Keratinocyte (primary cell): ENCODE results near the gene LAMP1. TPM values are rescaled to one million over a fixed set of nuclear protein-coding genes. Genes with fewer than 3 reads are reported as not detected.

Source experiments
- DNase-seq: peaks from one replicate; pipeline ENCODE4 v3.0.0-alpha.2; 2011; ENCODE audit warnings: low read depth, missing footprints, low spot score
- FAIRE-seq: peaks from 2 replicates; lab custom pipeline; 2011; peaks lifted over from hg19 to GRCh38; lab: Jason Lieb, UNC
- H2AFZ ChIP-seq: 2 replicates; pipeline ENCODE4 v1.6.0; 2012; ENCODE audit warnings: low read length, control low read depth, inconsistent platforms; ENCODE audit not compliant: control insufficient read depth
- H3K27ac ChIP-seq: 2 replicates; pipeline ENCODE4 v1.5.1; 2011; ENCODE audit warnings: low read length; ENCODE audit not compliant: control insufficient read depth, insufficient read depth
- H3K27me3 ChIP-seq: 3 replicates; pipeline ENCODE4 v1.6.0; 2011; ENCODE audit warnings: low read length; ENCODE audit not compliant: control insufficient read depth, insufficient read depth; ENCODE audit errors: extremely low read depth
- H3K36me3 ChIP-seq, 2 experiments: 2 replicates in 1 of 2; 3 replicates in 1 of 2; pipeline ENCODE4 v1.5.1; 2011; ENCODE audit warnings: low read length in 2 of 2, mild to moderate bottlenecking in 1 of 2; ENCODE audit not compliant: control insufficient read depth in 2 of 2, insufficient read depth in 2 of 2; ENCODE audit errors: extremely low read depth in 1 of 2
- H3K4me1 ChIP-seq: 3 replicates; pipeline ENCODE4 v1.5.1; 2011; ENCODE audit warnings: low read length; ENCODE audit not compliant: control insufficient read depth, insufficient read depth; ENCODE audit errors: extremely low read depth
- H3K4me2 ChIP-seq: 3 replicates; pipeline ENCODE4 v1.6.0; 2011; ENCODE audit warnings: low read depth, low read length; ENCODE audit not compliant: control insufficient read depth, insufficient read depth; ENCODE audit errors: extremely low read depth
- H3K4me3 ChIP-seq, 3 experiments: fragments of 200-600 bp in 1 of 3; sonication (generic) in 1 of 3; 2 replicates in 2 of 3; 3 replicates in 1 of 3; pipeline ENCODE4 v1.5.1; 2011 to 2016; ENCODE audit warnings: low read length in 3 of 3, mild to moderate bottlenecking in 3 of 3, control low read depth in 2 of 3, inconsistent platforms in 1 of 3, low read depth in 1 of 3, mixed read lengths in 1 of 3, mixed run types in 1 of 3, moderate library complexity in 1 of 3; ENCODE audit not compliant: control insufficient read depth in 2 of 3, insufficient read depth in 2 of 3; ENCODE audit errors: extremely low read depth in 1 of 3
- H3K79me2 ChIP-seq: 2 replicates; pipeline ENCODE4 v1.6.0; 2012; ENCODE audit warnings: low read length; ENCODE audit not compliant: control insufficient read depth, insufficient read depth
- H3K9ac ChIP-seq: 3 replicates; pipeline ENCODE4 v1.6.0; 2011; ENCODE audit warnings: low read length; ENCODE audit not compliant: control insufficient read depth, insufficient read depth; ENCODE audit errors: extremely low read depth
- H3K9me1 ChIP-seq: 3 replicates; pipeline ENCODE4 v1.6.0; 2011; ENCODE audit warnings: low read length; ENCODE audit not compliant: control insufficient read depth, insufficient read depth; ENCODE audit errors: extremely low read depth
- H3K9me3 ChIP-seq: 2 replicates; pipeline ENCODE4 v1.5.1; 2012; ENCODE audit warnings: low read depth, low read length; ENCODE audit not compliant: control insufficient read depth
- H4K20me1 ChIP-seq: 3 replicates; pipeline ENCODE4 v1.6.0; 2011; ENCODE audit warnings: low read length; ENCODE audit not compliant: control insufficient read depth, insufficient read depth; ENCODE audit errors: extremely low read depth
- EZH2 ChIP-seq: IDR thresholded peaks from one replicate; pipeline ENCODE4 v1.6.1; 2012; ENCODE audit warnings: inconsistent platforms, mild to moderate bottlenecking, low read length, moderate library complexity
- dilution Hi-C: fragments of 300-500 bp; cut with MboI; formaldehyde crosslinking; loops from one replicate; pipeline ENCODE4 v1.7.0; 2020; ENCODE audit warnings: low sequenced_read_pairs; ENCODE audit not compliant: extremely low pct_ligation_motif_present
- polyA plus RNA-seq, 5 experiments: library from polyadenylated mRNA; depleted of rRNA in 3 of 5; stranded (reverse) in 3 of 5; stranded (forward) in 1 of 5; unstranded in 1 of 5; fragments of >200 nt; gene quantifications; 1 replicate in 1 of 5; 2 replicates in 3 of 5; 3 replicates in 1 of 5; pipeline versions ENCODE4 v1.2.1 to v1.2.3, GENCODE V29; 2011 to 2012; ENCODE audit warnings: missing spikeins in 2 of 5, low read depth in 1 of 5, low replicate concordance in 1 of 5
- TF ChIP-seq, protein P1 (sequence below), 3 experiments: IDR thresholded peaks in 1 of 3; conservative IDR thresholded peaks in 1 of 3; optimal IDR thresholded peaks in 1 of 3; 2 replicates in 2 of 3; 3 replicates in 1 of 3; pipeline versions ENCODE3 to v1.5.1; 2011; ENCODE audit warnings: low read length in 3 of 3, mild to moderate bottlenecking in 3 of 3, moderate library complexity in 2 of 3, control low read depth in 1 of 3, inconsistent platforms in 1 of 3; ENCODE audit not compliant: insufficient read depth in 2 of 3; ENCODE audit errors: extremely low read depth in 1 of 3

LAMP1 gene
- polyA plus RNA-seq, 1 donor (not counting 4 experiments of a cell fraction or from before 2014, with no cell fraction given) = 202 TPM

DNA sequence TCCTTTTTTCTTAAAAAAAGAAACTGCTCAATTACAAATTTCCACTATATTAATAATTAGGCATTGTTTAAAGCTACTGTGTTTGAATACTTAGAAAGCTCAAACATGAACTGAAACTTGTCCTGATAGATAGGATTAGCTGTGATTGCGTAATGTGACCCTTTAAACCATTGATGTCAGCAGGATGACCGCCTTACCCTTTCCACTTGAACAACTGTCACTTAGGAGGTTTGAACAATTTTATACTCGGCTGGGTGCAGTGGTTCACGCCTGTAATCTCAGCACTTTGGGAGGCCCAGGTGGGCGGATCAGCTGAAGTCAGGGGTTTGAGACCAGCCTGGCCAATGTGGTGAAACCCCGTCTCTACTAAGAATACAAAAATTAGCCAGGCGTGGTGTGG, 2.9 kb downstream of the LAMP1 start:
- DNase-seq = no peak
- FAIRE-seq = no peak
- dilution Hi-C loops = no loop called here
- H2AFZ ChIP-seq = no peak overlapping the region
- no peaks in the 10 kb centered on the region for H3K9me3 ChIP-seq
- no peak overlapping the region for H3K4me2 ChIP-seq
- no peaks in the 10 kb centered on the region for H3K27me3 ChIP-seq
- H4K20me1 ChIP-seq = peaks cover 25% of the 10 kb centered on the region
- no peak for TF ChIP-seq EZH2
- TF ChIP-seq, protein P1, sequence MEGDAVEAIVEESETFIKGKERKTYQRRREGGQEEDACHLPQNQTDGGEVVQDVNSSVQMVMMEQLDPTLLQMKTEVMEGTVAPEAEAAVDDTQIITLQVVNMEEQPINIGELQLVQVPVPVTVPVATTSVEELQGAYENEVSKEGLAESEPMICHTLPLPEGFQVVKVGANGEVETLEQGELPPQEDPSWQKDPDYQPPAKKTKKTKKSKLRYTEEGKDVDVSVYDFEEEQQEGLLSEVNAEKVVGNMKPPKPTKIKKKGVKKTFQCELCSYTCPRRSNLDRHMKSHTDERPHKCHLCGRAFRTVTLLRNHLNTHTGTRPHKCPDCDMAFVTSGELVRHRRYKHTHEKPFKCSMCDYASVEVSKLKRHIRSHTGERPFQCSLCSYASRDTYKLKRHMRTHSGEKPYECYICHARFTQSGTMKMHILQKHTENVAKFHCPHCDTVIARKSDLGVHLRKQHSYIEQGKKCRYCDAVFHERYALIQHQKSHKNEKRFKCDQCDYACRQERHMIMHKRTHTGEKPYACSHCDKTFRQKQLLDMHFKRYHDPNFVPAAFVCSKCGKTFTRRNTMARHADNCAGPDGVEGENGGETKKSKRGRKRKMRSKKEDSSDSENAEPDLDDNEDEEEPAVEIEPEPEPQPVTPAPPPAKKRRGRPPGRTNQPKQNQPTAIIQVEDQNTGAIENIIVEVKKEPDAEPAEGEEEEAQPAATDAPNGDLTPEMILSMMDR (optimal IDR thresholded peaks at IDR 0.05 in 1 of 3, IDR thresholded peaks at IDR 0.05 in 1 of 3, conservative IDR thresholded peaks at IDR 0.05 in 1 of 3; ENCODE audit: extremely low read depth in 1 of 3, insufficient read depth in 2 of 3, low read length in 3 of 3) = no peak
- no peak overlapping the region for H3K4me3 ChIP-seq
- peaks cover 76% of the 10 kb centered on the region for H3K79me2 ChIP-seq
- H3K9me1 ChIP-seq = no peaks in the 10 kb centered on the region
- peaks cover 0 to 3% of the 10 kb centered on the region in 2 experiments for H3K36me3 ChIP-seq
- no peak overlapping the region for H3K27ac ChIP-seq
- peaks cover 21% of the 10 kb centered on the region for H3K4me1 ChIP-seq
- no peak overlapping the region for H3K9ac ChIP-seq

DNA sequence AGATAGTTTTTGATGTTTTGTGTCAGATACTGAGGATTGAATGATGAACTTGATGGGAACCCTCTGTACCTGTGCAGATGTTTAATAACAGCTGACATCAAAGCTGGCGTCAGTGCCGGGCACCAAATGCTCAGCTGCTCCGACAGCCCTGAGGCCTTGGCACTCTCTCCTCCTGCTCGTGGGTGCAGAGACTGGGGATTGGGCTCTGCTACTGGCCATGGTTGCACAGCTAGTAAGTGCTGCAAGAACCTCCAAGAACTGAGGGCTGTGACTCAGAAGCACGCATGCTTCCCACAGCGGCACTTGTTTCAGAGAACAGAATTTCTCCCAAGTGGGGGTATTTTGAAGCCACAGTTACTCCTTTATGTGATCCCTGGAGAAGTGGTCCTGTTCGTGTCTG, 5.9 kb downstream of the LAMP1 start:
- Histone ChIP-seq H4K20me1 (peaks cover 32% of the 10 kb centered on the region), H3K79me2 (peaks cover 94% of the 10 kb centered on the region), H3K4me2 (no peak overlapping the region), H3K27me3 (no peaks in the 10 kb centered on the region), H3K36me3 (peaks cover 3 to 4% of the 10 kb centered on the region in 2 experiments), H2AFZ (no peak overlapping the region), H3K9ac (no peak overlapping the region), H3K4me1 (peaks cover 27% of the 10 kb centered on the region), H3K9me3 (no peaks in the 10 kb centered on the region), H3K9me1 (peaks cover 6% of the 10 kb centered on the region), H3K27ac (no peak overlapping the region), H3K4me3 (no peak overlapping the region)
- TF ChIP-seq, protein P1 (optimal IDR thresholded peaks at IDR 0.05 in 1 of 3, IDR thresholded peaks at IDR 0.05 in 1 of 3, conservative IDR thresholded peaks at IDR 0.05 in 1 of 3; ENCODE audit: extremely low read depth in 1 of 3, insufficient read depth in 2 of 3, low read length in 3 of 3) = no peak
- TF ChIP-seq EZH2 = no peak
- FAIRE-seq (no peak), DNase-seq (no peak)
- dilution Hi-C loops = no loop called here
